PC-9 (cell line): Measurements from ENCODE around the gene HAGH. TPM values are rescaled to one million over a fixed set of nuclear protein-coding genes. Genes with fewer than 3 reads are reported as not detected.

ENCODE experiments used
- BruUV-seq: library from RNA; stranded (reverse); fragments of 400-500 nt; replicated peaks from 2 replicates; lab custom pipeline; 2021; lab: Mats Ljungman, UMichigan
- CTCF ChIA-PET: fragments of 300-600 bp; sonication (Branson Sonifier 250); formaldehyde crosslinking; loops from one replicate; lab custom pipeline; 2022; ENCODE audit warnings: antibody characterized with exemption; lab: Charles Lee
- POLR2A ChIA-PET: fragments of 300-600 bp; sonication (Branson Sonifier 250); formaldehyde crosslinking; loops from one replicate; lab custom pipeline; 2022; ENCODE audit warnings: antibody characterized with exemption; ENCODE audit not compliant: unreplicated experiment; lab: Charles Lee
- DNase-seq, 2 experiments: peaks; one replicate each; pipeline versions ENCODE4 v3.0.0 to v3.0.0-alpha.2; 2015 to 2022; ENCODE audit warnings: mixed read lengths in 1 of 2
- H2AFZ ChIP-seq: fragments of 200-600 bp; sonication (generic); 2 replicates; pipeline ENCODE4 v1.8.1; 2017; ENCODE audit warnings: antibody characterized with exemption
- H3F3A ChIP-seq: fragments of 200-600 bp; sonication (generic); 2 replicates; pipeline ENCODE4 v1.8.1; 2017; ENCODE audit warnings: antibody characterized with exemption, mild to moderate bottlenecking, low read depth; ENCODE audit not compliant: insufficient read depth
- H3K27ac ChIP-seq: fragments of 200-600 bp; sonication (generic); 2 replicates; pipeline ENCODE4 v1.6.1; 2016; ENCODE audit warnings: mixed run types
- H3K27me3 ChIP-seq: fragments of 200-600 bp; sonication (generic); 2 replicates; pipeline ENCODE4 v1.6.1; 2016; ENCODE audit warnings: low read depth, mixed run types; ENCODE audit not compliant: insufficient read depth
- H3K36me3 ChIP-seq: fragments of 200-600 bp; sonication (generic); 2 replicates; pipeline ENCODE4 v1.6.1; 2016; ENCODE audit warnings: low read depth, mixed run types
- H3K4me1 ChIP-seq: fragments of 200-600 bp; sonication (generic); replicated peaks from 2 replicates; pipeline ENCODE4 v1.6.1; 2016; ENCODE audit warnings: mixed run types; ENCODE audit not compliant: insufficient read depth
- H3K4me2 ChIP-seq: fragments of 200-600 bp; sonication (generic); 2 replicates; pipeline ENCODE4 v1.6.1; 2017; ENCODE audit warnings: mixed run types
- H3K4me3 ChIP-seq: fragments of 200-600 bp; sonication (generic); 2 replicates; pipeline ENCODE4 v1.6.1; 2016; ENCODE audit warnings: mixed run types
- H3K79me2 ChIP-seq: fragments of 200-600 bp; sonication (generic); 2 replicates; pipeline ENCODE4 v1.6.1; 2017; ENCODE audit warnings: low read depth, mixed run types
- H3K9me2 ChIP-seq: fragments of 200-600 bp; sonication (generic); 2 replicates; pipeline ENCODE4 v1.8.1; 2017; ENCODE audit warnings: mild to moderate bottlenecking; ENCODE audit not compliant: insufficient read depth
- H3K9me3 ChIP-seq: fragments of 200-600 bp; sonication (generic); 2 replicates; pipeline ENCODE4 v1.8.1; 2016; ENCODE audit warnings: low read depth; ENCODE audit not compliant: insufficient read depth
- H4K20me1 ChIP-seq: fragments of 200-600 bp; sonication (generic); 2 replicates; pipeline ENCODE4 v1.8.1; 2017; ENCODE audit not compliant: insufficient read depth
- EZH2 ChIP-seq: fragments of 200-600 bp; sonication (generic); IDR thresholded peaks from 2 replicates; pipeline ENCODE4 v1.8.0; 2017; ENCODE audit warnings: antibody characterized with exemption, low read depth
- intact Hi-C: fragments of 100-400 bp; cut with micrococcal nuclease; formaldehyde crosslinking; loops from one replicate; pipeline ENCODE4 v1.10.0; 2022; ENCODE audit not compliant: unreplicated experiment
- total RNA-seq: library from RNA; stranded (reverse); gene quantifications from 2 replicates; pipeline ENCODE4 v1.2.3, GENCODE V29; 2021
- TF ChIP-seq, protein P1 (sequence below): fragments of 200-600 bp; sonication (generic); conservative IDR thresholded peaks from 2 replicates; pipeline ENCODE4 v1.6.1; 2017; ENCODE audit warnings: mixed run types, antibody characterized with exemption, mild to moderate bottlenecking, moderate library complexity

Gene HAGH
- total RNA-seq, 1 experiment from 2014 or later, result 51.8 TPM

DNA sequence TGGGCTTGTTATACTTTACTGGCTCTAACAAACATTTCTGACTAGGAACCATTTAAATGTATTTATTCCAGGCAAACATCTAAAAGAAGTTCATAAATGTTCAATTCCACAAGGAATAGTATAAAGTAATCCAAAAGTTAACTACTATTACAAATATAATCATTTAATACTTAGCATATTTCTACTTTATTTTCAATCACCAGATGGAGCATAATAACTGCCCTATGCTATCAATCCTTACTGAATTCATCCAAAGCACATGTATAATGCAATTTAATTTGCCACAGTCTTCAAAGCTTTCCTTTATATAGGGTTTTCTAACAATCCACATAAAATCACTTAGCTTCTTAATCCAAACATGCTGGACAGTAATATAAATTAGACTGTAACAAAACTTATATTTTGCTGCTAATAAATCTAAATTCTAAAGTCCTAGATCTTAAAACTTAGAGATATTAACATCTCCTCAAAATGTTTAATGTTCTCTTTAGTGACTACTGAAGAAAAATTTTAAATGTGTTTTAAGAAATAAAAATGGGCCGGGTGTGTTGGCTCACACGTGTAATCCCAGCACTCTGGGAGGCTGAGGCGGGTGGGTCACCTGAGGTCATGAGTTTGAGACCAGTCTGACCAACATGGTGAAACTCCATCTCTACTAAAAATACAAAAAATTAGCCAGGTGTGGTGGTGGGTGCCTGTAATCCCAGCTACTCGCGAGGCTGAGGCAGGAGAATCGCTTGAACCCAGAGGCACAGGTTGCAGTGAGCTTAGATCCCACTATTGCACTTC lies 39.5 kb upstream of the HAGH start:
- no peak overlapping the region for H2AFZ ChIP-seq
- no peaks in the 10 kb centered on the region for H3K9me3 ChIP-seq
- no peak overlapping the region for H3K27ac ChIP-seq
- ChIA-PET POLR2A (no interaction called here), CTCF (interaction anchor here (0.6 to 0.7 kb wide), 3 partner anchors 31 to 886 kb away, joined by 3 to 8 read pairs (median 6); partner anchors contain the start of gene SRRM2)
- no peak for TF ChIP-seq EZH2
- TF ChIP-seq, protein P1, sequence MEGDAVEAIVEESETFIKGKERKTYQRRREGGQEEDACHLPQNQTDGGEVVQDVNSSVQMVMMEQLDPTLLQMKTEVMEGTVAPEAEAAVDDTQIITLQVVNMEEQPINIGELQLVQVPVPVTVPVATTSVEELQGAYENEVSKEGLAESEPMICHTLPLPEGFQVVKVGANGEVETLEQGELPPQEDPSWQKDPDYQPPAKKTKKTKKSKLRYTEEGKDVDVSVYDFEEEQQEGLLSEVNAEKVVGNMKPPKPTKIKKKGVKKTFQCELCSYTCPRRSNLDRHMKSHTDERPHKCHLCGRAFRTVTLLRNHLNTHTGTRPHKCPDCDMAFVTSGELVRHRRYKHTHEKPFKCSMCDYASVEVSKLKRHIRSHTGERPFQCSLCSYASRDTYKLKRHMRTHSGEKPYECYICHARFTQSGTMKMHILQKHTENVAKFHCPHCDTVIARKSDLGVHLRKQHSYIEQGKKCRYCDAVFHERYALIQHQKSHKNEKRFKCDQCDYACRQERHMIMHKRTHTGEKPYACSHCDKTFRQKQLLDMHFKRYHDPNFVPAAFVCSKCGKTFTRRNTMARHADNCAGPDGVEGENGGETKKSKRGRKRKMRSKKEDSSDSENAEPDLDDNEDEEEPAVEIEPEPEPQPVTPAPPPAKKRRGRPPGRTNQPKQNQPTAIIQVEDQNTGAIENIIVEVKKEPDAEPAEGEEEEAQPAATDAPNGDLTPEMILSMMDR, result peak; percentile 25; the same call in 1 of the 2 replicates
- H3K9me2 ChIP-seq, result no peaks in the 10 kb centered on the region
- peaks cover 19% of the 10 kb centered on the region for H3K4me1 ChIP-seq
- H4K20me1 ChIP-seq, result no peaks in the 10 kb centered on the region
- H3K79me2 ChIP-seq, result no peaks in the 10 kb centered on the region
- intact Hi-C loops, result loop anchor here (2.0 to 10.0 kb wide), 2 partner anchors 63 to 279 kb away; partner anchors contain the start of gene RAB26
- BruUV-seq, result no TSS peak
- no peak for DNase-seq
- no peaks in the 10 kb centered on the region for H3K36me3 ChIP-seq
- no peaks in the 10 kb centered on the region for H3K27me3 ChIP-seq
- no peak overlapping the region for H3K4me3 ChIP-seq
- H3F3A ChIP-seq, result peaks cover 25% of the 10 kb centered on the region
- no peak overlapping the region for H3K4me2 ChIP-seq

DNA sequence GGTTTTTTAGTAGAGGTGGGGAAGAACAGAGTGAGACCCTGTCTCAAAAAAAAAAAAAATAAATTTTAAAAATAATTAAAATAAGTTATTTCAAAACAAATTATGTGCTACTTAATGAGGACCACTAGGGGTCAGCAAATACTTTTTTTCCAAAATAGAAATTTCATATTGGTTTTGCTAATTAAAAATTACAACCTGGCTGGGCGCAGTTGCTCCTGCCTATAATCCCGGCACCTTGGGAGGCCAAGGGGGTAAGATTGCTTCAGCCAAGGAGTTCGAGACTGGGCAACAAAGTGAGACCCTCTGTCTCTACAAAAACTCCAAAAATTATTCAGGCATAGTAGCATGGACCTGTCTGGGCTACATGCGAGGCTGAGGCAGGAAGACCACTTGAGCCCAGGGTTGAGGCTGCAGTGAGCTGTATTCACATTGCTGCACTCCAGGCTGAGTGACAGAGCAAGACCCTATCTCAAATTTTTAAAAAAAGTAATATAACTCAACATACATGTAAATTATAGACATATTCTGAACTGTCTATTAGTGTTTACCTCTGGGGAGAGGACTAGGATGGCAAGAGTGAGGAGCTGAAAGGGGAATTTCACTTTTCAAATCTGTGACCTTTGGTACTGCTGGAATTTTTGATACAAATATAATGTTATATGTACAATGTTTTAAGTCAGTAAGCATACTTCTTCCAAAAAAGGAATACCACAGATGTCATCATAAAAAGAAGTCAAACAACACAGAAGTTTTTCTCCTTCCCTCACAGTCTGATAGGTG lies 37.2 kb upstream of the HAGH start:
- H3K4me2 ChIP-seq, result no peak overlapping the region
- no peaks in the 10 kb centered on the region for H3K79me2 ChIP-seq
- POLR2A ChIA-PET, result no interaction called here
- no TSS peak for BruUV-seq
- TF ChIP-seq, protein P1, result peak; percentile 80
- TF ChIP-seq EZH2, result no peak
- CTCF ChIA-PET, result interaction anchor here (0.6 to 0.7 kb wide), 4 partner anchors 19 to 66 kb away, joined by 3 to 4 read pairs (median 4); no protein-coding TSS in a partner anchor
- H3K4me1 ChIP-seq, result 0 out of 2 replicates have a peak, but pooled peaks cover under 1% of the 10 kb centered on the region
- no peaks in the 10 kb centered on the region for H4K20me1 ChIP-seq
- peaks cover 7% of the 10 kb centered on the region; the same call in 1 of the 2 replicates for H3F3A ChIP-seq
- H3K9me2 ChIP-seq, result no peaks in the 10 kb centered on the region
- no peaks in the 10 kb centered on the region for H3K36me3 ChIP-seq
- no peak overlapping the region for H2AFZ ChIP-seq
- peak in 1 of 2 experiments; percentile 11 for DNase-seq
- intact Hi-C loops, result loop anchor here (10.0 kb wide), 1 partner anchor 281 kb away; the partner anchor contains the start of gene RAB26
- no peak overlapping the region for H3K27ac ChIP-seq
- H3K9me3 ChIP-seq, result no peaks in the 10 kb centered on the region
- H3K27me3 ChIP-seq, result peaks cover 2% of the 10 kb centered on the region; the same call in 1 of the 2 replicates
- H3K4me3 ChIP-seq, result no peak overlapping the region

DNA sequence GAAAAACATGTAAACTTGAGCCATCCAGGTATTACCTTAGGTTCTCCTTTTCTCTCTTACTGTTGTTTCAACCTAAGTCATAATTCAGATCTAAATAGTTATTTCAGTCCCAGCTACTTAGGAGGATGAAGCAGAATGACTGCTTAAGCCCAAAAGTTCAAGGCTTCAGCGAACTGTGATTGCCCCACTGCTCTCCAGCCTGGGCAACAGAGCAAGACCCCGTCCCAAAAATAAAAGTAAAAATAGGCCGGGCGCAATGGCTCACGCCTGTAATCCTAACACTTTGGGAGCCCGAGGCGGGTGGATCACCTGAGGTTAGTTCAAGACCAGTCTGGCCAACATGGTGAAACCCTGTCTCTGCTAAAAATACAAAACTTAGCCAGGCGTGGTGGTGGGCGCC lies 35.8 kb upstream of the HAGH start:
- H2AFZ ChIP-seq, result no peak overlapping the region
- ChIA-PET CTCF (interaction anchor here (0.6 kb wide), 1 partner anchor 22 kb away, joined by 10 read pairs; no protein-coding TSS in a partner anchor), POLR2A (no interaction called here)
- H3K9me2 ChIP-seq, result no peaks in the 10 kb centered on the region
- BruUV-seq, result no TSS peak
- no peak overlapping the region for H3K4me2 ChIP-seq
- no peaks in the 10 kb centered on the region for H3K9me3 ChIP-seq
- no peaks in the 10 kb centered on the region for H3K79me2 ChIP-seq
- no peaks in the 10 kb centered on the region for H3K36me3 ChIP-seq
- H3K27me3 ChIP-seq, result peaks cover 8% of the 10 kb centered on the region
- no peak overlapping the region for H3K4me3 ChIP-seq
- no peaks in the 10 kb centered on the region for H4K20me1 ChIP-seq
- TF ChIP-seq, protein P1, result no peak
- TF ChIP-seq EZH2, result no peak
- DNase-seq, result no peak
- H3K4me1 ChIP-seq, result no peaks in the 10 kb centered on the region
- peaks cover 4% of the 10 kb centered on the region; the same call in 1 of the 2 replicates for H3F3A ChIP-seq
- intact Hi-C loops, result loop anchor here (10.0 kb wide), 1 partner anchor 282 kb away; the partner anchor contains the start of gene RAB26
- H3K27ac ChIP-seq, result no peak overlapping the region
